NK-92 (cell line): Measurements from ENCODE around the gene ATG101.

Source experiments
- DNase-seq: peaks from one replicate; lab custom pipeline; 2025; ENCODE audit not compliant: unreplicated experiment; lab: John Stamatoyannopoulos, UW

ATG101 gene

DNA sequence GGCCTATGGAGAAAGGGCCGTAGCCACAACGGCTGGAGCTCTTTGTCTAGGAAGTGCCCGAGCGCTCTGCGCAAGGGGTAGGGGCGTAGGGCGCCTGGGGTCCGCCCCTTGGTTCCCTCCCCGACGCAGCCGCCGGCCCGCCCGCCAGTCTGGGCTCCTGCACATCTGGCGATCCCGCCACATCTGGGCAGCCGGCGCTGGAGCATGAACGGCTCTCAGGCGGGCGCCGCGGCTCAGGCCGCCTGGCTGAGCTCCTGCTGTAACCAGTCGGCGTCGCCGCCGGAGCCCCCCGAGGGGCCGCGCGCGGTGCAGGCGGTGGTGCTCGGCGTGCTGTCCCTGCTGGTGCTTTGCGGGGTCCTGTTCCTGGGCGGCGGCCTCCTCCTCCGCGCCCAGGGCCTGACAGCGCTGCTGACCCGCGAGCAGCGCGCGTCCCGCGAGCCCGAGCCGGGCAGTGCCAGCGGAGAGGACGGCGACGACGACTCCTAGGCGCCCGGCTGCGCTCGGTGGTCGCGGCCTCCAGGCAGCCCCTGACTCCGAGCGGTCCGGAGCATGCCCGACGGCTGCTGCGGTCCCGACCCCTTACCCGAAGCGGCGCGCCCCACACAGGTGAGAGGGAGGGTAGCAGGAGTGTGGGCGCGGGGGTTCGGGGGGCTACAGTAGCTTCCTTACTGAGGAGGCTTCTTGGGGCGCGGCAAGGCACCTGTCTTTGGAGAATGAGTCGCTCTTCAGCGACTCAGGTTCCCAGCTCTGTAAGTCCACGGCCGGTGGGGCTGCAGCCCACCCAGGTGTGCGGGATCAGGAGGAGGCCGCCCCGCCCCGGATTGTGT lies 10.0 kb downstream of the ATG101 start, which contains the start of gene SMIM41:
TSS of gene SMIM41 (plus strand) at position 129 of the 827 bp plus-strand sequence. CDS start at position 205, 76 bp downstream.
- no peak for DNase-seq

GRCh38 chr12:52080403-52081251 lies 10.8 kb downstream of the ATG101 start:
- DNase-seq, result no peak

- DNase-seq, result no peak
Measured at GRCh38 chr12:52081263-52081733, 11.5 kb downstream of the ATG101 start.

- no peak for DNase-seq
Measured at GRCh38 chr12:52082026-52082668, 12.4 kb downstream of the ATG101 start.

- no peak for DNase-seq
Measured at GRCh38 chr12:52082669-52082987, 12.8 kb downstream of the ATG101 start.

GRCh38 chr12:52082988-52083637 lies 13.3 kb downstream of the ATG101 start:
- DNase-seq, result no peak

GRCh38 chr12:52083638-52083996 lies 13.8 kb downstream of the ATG101 start:
- DNase-seq, result no peak

- DNase-seq, result no peak
Measured at GRCh38 chr12:52084491-52085231, 14.9 kb downstream of the ATG101 start.

GRCh38 chr12:52085682-52086180 lies 16.0 kb downstream of the ATG101 start:
- DNase-seq, result no peak

- DNase-seq, result no peak
Measured at GRCh38 chr12:52086366-52086765, 16.6 kb downstream of the ATG101 start.

DNA sequence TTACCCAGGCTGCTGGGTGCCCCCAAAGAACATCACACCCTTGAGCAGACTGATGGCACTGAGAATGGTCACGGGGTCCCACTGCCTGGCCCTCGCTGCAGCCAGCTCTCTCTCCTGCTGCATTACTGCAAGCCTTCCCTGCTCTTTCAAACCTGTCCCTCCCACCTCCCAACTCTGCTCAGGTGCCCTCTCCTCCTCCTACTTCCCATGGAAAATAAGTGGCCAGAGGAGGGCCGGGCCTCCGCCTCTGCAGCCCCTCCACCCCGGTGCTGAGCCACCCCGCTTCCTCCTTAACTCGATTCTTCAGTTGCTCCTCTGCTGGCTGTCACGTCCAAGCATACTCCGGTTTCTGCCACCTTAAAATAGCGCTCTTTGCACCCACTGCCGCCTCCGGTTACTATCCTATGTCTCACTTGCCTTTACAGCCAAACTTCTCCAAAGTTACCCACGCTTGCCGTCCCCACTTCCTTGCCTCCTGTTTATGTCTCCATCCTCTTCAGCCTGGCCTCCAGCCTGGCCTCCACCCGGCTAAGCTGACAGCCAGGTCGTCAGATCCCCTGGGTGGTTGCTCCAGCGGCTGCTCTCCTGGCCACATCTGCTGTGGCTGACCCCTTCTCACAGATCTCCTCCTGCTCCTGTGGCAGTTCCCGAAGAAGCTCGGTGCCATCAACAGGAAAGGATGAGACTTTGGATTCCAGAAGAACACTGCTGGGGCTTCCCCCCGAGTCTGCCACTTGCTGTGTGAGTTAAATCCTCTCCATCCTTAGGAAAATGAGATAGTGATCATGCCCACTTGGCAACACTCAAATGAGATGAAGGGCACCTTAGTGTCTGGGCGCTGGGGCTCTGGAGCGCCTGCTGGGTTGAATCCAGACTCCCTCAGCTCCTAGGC lies 17.4 kb downstream of the ATG101 start:
- DNase-seq, result no peak

GRCh38 chr12:52087961-52088820 lies 18.4 kb downstream of the ATG101 start:
- no peak for DNase-seq

DNA sequence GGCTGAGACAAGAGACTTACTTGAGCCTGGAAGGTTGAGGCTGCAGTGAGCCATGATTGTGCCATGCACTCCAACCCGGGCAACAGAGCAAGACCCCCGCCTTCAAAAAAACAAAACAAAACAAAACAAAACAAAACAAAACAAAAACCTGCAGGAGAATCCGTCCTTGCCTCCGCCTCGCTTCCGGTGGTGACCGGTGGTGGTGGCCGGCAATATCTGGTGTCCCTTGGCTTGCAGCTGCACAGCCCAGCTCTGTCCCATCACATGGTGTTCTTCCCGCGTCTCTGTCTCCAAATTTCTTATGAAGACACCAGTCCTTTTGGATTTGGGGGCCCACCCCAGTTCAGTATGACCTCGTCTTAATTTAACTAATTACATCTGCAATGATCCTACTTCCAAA lies 19.7 kb downstream of the ATG101 start:
- no peak for DNase-seq

DNA sequence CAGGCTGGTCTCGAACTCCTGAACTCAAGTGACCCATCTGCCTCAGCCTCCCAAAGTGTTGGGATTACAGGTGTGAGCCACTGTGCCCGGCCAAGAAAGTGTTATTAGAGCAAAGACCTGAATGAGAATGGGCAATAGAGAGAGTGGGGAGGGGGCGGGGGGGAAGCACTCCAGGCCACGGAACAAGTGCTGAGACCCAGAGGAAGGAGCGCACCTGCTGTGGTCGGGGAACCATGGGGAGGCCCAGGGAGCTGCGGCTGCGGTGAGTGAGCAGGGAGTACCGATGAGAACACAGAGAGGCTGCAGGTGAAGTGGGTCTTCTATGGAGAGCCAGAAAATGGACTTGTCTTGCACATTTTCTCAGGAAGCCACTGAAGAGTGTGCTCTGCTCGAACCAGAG lies 20.5 kb downstream of the ATG101 start:
- DNase-seq, result no peak

- no peak for DNase-seq
Measured at GRCh38 chr12:52091061-52091460, 21.3 kb downstream of the ATG101 start.

DNA sequence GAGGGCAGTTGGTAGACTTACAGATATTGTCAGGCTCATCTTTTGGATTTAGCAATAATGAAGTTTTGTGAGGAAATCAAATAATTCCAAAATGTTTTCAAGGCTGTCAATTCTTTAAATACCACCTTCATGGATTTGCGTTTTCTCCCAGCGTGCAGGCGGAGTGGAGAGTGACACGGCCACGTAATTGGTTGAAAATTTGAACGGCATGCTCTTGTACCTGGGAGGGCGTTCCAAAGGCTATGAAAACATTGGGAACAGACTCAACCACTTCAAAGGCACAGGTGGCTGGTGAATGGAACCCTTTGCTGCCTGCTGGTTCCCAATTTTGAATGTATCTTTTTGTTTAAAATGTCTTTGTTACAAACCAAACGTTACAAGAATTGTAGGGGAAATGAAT lies 22.1 kb downstream of the ATG101 start:
- no peak for DNase-seq

- DNase-seq, result no peak
Measured at GRCh38 chr12:52093346-52093745, 23.6 kb downstream of the ATG101 start.

DNA sequence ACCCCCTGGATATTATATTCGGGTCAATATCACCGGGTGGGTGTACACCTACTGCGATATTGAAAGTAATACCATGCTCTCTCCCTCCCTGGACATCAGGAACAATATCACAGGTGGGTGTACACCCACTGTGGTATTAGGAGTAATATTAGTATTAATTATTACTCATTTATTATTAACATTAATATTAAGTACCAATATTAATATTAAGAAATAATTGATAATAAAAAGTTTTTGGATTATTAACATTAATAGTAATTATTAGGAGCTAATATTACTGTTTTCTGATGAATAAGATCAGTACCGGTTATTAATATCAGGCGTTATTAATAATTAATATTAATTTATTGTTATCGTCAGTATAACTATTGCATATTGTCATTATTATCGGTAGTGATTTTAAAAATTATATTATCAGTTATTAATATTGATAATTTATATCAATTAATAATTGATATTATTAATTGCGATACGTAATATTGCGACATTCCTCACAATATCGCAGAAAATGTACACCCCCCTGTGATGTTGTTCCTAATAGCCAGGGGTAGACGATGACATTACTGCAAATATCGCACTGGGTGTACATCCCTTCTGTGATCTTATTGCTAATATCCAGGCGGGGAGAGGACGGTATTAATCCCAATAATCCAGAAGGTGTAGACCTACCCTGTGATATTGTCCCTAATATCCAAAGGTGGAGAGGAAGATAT lies 26.7 kb downstream of the ATG101 start:
- DNase-seq, result no peak
